ENCODE measurements around the gene IL17RC.
"Not testable (repeated sequence)": the region's sequence is repeated elsewhere in the genome, so short reads cannot be mapped to it uniquely, and the experiment has no call there.

Gene IL17RC

DNA sequence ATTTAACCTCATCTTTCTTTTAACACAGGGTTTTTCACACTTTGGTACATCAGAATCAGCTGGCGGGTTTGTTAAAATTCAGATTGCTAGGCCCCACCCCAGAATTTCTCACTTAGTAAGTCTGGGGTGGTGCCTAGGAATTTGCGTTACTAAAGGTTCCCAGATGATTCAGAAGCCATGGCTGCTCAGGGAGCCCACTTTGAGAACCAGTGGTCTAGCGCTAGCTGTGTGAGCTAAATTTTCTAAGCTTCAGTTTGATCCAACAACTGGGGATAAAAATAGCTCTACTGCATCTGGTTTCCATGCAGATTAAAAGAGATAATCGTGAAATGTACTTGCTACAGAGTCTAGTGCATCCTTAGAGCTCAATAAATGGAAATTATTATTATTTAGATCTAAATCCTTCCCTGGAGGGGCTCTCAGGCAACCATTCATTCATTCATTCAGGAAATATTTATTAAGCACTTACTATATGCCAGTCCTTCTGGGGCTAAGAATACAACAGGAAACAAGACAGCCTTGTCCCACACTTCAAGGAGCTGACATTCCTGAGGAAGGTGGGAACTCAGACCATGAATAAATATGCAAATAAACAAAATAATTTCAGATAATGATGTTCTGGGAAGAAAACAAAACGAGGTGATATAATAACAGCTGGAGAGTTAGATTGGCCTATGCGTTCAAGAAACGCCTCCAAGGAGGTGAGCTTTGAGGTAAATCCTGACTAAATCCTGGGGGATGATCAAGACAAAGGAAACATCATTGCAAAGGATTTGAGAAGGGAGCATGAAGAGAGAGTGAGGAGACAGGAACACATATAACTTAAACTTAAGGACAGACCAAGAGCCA is 33.0 kb upstream of the IL17RC start:
- no peak for ATAC-seq (replicated peaks; ENCODE audit: extremely low read depth, poor library complexity, severe bottlenecking)
- H3K9me3 Mint-ChIP-seq, result no peaks in the 10 kb centered on the region
- H3K4me3 Mint-ChIP-seq, result no peak overlapping the region
- H3K4me1 Mint-ChIP-seq, result no peaks in the 10 kb centered on the region
- no peak for DNase-seq (ENCODE audit: low spot score in 2 of 2)
- no peaks in the 10 kb centered on the region for H3K27me3 Mint-ChIP-seq
- H3K36me3 Mint-ChIP-seq (ENCODE audit: insufficient read depth), result no peaks in the 10 kb centered on the region
- no peak overlapping the region for H3K27ac Mint-ChIP-seq (ENCODE audit: low read depth)

DNA sequence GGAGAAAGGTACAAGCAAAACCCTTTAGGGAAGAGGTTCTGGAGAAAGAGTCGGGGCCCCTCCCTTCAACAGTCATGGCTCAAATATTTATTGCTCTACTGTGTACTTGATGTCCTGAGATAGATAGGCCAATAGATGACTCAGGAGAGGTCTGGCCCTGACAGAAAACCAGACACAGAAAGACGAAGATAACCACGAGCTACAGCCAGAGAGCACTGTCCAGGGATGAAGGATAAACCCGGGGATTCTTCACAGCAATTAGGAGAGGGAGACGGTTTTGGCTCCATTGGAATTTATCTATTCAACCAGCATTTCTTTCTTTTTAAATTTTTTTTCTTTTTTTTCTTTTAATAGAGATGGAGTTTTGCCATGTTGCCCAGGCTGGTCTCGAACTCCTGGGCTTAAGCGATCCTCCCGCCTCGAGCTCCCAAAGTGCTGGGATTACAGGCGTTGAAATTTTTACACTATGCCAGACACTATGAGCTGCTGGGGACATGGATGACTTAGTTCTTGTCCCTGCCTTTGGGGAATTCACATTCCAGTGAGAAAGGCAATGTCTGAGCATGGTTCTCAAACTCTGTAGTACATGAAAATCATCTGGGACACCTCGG is 32.2 kb upstream of the IL17RC start:
- no peak for DNase-seq (ENCODE audit: low spot score in 2 of 2)
- no peaks in the 10 kb centered on the region for H3K9me3 Mint-ChIP-seq
- H3K4me3 Mint-ChIP-seq, result no peak overlapping the region
- no peaks in the 10 kb centered on the region for H3K27me3 Mint-ChIP-seq
- H3K36me3 Mint-ChIP-seq (ENCODE audit: insufficient read depth), result no peaks in the 10 kb centered on the region
- ATAC-seq (replicated peaks; ENCODE audit: extremely low read depth, poor library complexity, severe bottlenecking), result no peak
- no peak overlapping the region for H3K27ac Mint-ChIP-seq (ENCODE audit: low read depth)
- H3K4me1 Mint-ChIP-seq, result no peaks in the 10 kb centered on the region

DNA sequence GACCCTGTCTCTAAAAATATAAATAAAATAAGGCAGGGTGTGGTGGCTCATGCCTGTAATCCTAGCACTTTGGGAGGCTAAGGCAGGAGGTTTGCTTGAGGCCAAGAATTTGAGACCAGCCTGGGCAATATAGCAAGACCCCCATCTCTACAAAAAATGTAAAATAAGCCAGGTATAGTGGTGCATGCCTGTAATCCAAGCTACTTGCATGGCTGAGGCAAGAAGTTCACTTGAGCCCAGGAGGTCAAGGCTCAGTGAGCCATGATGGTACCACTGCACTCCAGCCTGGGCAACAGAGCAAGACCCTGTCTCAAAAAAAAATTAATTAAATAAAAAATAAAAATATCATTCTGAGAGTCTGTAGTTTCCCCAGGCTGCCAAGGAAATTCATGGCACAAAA is 30.6 kb upstream of the IL17RC start:
- Mint-ChIP-seq H3K27ac (ENCODE audit: low read depth) (no peak overlapping the region), H3K9me3 (no peaks in the 10 kb centered on the region), H3K4me1 (peaks cover 6% of the 10 kb centered on the region), H3K27me3 (no peaks in the 10 kb centered on the region), H3K36me3 (ENCODE audit: insufficient read depth) (peaks cover 9% of the 10 kb centered on the region), H3K4me3 (no peak overlapping the region)
- ATAC-seq (replicated peaks; ENCODE audit: extremely low read depth, poor library complexity, severe bottlenecking), result no peak
- DNase-seq (ENCODE audit: low spot score in 2 of 2), result no peak

DNA sequence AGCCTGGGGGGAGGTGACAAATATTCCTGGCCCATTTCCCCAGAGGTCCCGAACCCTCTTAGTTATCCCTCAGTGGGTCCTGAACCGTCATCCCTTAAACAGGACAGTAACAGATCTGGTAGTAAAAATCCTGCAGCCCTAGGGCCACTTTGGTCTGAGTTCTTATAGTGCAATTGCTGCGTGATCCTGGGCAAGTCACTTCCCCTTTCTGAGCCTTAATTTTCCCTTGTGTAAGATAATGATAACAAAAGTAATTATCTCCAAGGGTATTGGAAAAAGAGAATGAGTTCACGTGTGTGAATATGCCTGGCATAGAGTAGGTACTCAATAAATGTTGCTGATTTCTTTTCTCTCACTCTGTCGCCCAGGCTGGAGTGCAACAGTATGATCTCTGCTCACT is 29.4 kb upstream of the IL17RC start:
- no peak overlapping the region for H3K4me3 Mint-ChIP-seq
- no peaks in the 10 kb centered on the region for H3K27me3 Mint-ChIP-seq
- no peaks in the 10 kb centered on the region for H3K9me3 Mint-ChIP-seq
- peaks cover 15% of the 10 kb centered on the region for H3K36me3 Mint-ChIP-seq (ENCODE audit: insufficient read depth)
- ATAC-seq (replicated peaks; ENCODE audit: extremely low read depth, poor library complexity, severe bottlenecking), result no peak
- DNase-seq (ENCODE audit: low spot score in 2 of 2), result no peak
- peaks cover 16% of the 10 kb centered on the region for H3K4me1 Mint-ChIP-seq
- no peak overlapping the region for H3K27ac Mint-ChIP-seq (ENCODE audit: low read depth)

DNA sequence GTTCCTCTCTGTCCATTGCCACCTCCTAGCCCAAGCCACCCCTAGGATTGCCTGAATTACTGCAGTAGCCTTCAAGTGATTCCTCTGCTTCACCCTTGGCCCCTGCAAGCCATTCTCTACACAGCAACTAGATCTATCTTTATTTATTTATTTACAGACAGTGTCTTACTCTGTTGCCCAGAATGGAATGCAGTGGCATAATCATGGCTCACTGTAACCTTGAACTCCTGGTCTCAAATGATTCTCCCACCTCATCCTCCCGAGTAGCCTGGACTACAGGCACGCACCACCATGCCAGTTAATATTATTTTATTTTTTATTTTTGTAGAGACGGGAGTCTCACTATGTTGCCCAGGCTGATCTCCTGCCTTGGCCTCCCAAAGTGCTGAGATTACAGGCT is 28.4 kb upstream of the IL17RC start:
- no peak for DNase-seq (ENCODE audit: low spot score in 2 of 2)
- no peak for ATAC-seq (replicated peaks; ENCODE audit: extremely low read depth, poor library complexity, severe bottlenecking)
- Mint-ChIP-seq H3K4me3 (no peak overlapping the region), H3K27ac (ENCODE audit: low read depth) (no peak overlapping the region), H3K27me3 (no peaks in the 10 kb centered on the region), H3K9me3 (no peaks in the 10 kb centered on the region), H3K4me1 (peaks cover 23% of the 10 kb centered on the region), H3K36me3 (ENCODE audit: insufficient read depth) (peaks cover 21% of the 10 kb centered on the region)

DNA sequence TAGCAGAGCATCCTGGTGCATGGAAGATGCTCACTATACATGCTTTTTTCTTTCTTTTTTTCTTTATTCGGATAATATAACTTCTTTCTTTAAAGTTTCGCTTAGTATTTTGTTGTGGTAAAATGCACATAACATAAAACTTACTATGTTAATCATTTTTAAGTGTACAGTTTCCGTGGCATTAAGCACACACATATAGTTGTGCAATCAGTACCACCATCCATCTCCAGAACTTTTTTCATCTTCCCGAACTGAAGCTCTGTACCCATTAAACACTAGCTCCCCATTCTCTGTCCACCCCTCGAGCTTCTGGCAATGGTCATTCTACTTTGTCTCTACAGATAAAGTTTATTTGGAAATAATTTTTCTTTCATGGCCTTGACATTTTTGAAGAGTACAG is 27.5 kb upstream of the IL17RC start:
- H3K9me3 Mint-ChIP-seq, result no peaks in the 10 kb centered on the region

DNA sequence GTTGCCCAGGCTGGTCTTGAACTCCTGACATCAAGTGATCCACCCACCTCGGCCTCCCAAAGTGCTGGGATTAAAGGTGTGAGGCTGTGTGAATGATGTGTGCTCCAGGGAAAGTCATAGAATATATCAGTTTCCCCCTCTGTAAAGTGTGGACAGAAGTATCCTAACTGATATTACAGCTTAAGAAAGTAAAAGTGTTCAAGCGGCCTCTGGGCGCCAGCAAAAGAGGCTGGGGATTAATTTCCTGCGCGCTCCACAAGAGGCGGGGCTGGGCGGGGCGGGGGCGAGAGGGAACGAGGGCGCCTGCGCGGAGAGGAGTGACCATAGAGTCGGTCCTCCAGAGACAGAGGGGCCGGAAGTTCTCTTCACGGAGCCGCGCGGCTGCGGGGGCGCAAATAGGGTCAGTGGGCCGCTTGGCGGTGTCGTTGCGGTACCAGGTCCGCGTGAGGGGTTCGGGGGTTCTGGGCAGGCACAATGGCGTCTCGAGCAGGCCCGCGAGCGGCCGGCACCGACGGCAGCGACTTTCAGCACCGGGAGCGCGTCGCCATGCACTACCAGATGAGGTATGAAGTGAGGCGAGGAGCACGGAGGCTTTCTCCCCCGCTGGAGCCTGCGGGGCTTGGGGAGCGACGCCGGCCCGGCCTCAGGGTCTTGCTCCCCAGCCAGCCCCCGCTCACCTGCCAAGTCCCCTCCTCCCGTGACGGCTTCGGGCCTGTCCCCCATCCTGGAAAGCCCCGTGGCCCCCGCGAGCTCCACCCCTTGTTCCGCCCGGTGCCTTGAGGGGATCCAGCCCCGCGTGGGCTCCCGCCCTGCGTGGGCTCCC is 26.4 kb upstream of the IL17RC start, which contains the start of gene JAGN1:
Gene JAGN1 (plus strand): TSS at position 362 of the 823 bp plus-strand sequence. CDS start 113 bp downstream, at position 475.
- Mint-ChIP-seq H3K4me1 (peaks cover 35% of the 10 kb centered on the region), H3K9me3 (no peaks in the 10 kb centered on the region), H3K27ac (ENCODE audit: low read depth) (peak within 1 kb of the TSS; percentile 99), H3K4me3 (peak within 1 kb of the TSS; percentile 98), H3K36me3 (ENCODE audit: insufficient read depth) (peaks cover 25% of the 10 kb centered on the region), H3K27me3 (no peaks in the 10 kb centered on the region)
- peak; percentile 84 to 86 for DNase-seq (ENCODE audit: low spot score in 2 of 2)
- peak; percentile 95 for ATAC-seq (replicated peaks; ENCODE audit: extremely low read depth, poor library complexity, severe bottlenecking)

More for the DNA sequence above, 27.5 kb upstream of the IL17RC start:
- Mint-ChIP-seq H3K36me3 (ENCODE audit: insufficient read depth) (peaks cover 22% of the 10 kb centered on the region), H3K27me3 (no peaks in the 10 kb centered on the region), H3K4me3 (no peak overlapping the region), H3K4me1 (peaks cover 29% of the 10 kb centered on the region), H3K27ac (ENCODE audit: low read depth) (no peak overlapping the region)
- ATAC-seq (replicated peaks; ENCODE audit: extremely low read depth, poor library complexity, severe bottlenecking) (no peak), DNase-seq (ENCODE audit: low spot score in 2 of 2) (no peak)

DNA sequence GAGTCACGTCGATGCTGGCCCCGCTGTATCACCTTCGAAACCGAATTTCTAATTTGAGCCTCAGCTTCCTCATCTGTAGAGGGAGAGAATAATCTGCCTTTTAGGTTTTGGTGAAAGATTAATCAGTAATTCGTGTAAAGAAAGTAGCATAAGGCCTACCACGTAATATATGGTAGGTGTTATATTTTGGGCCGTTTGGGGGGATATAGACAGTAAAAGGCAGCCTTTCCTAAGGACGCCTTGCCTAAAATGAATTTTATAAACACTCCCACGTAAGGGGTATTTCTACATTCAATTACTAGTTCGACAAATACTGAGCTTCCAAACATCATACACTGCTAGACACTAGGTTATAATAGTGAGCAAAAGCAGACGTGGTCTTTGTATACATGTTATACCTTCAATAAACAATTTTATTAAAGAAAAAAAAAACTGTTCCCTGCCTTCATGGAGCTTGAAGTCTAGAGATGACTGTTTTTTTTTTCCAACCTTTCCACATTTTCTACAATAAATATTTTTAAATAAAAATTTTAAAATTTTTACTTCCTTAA is 25.8 kb upstream of the IL17RC start:
- H3K4me1 Mint-ChIP-seq, result peaks cover 41% of the 10 kb centered on the region

DNA sequence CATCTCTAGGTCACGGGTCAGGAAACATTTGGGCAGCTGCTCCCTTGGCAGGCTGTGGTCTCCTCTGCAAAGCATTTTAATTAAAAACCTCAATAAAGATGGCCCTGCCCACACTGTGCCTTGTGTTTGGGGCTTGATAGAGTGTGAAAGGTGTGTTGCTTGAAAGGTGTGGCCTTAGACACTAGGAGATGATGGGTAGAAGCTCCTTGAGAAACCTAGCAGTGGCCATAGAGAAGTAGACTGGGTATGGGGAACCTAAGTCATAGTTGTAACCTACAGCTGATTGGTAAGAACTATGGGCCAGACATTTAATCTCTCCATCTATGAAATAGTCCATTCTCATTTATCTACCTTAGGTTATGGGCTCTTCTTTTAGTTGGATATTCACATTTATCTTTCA is 23.2 kb upstream of the IL17RC start:
- Mint-ChIP-seq H3K4me3 (no peak overlapping the region), H3K9me3 (no peaks in the 10 kb centered on the region), H3K27me3 (no peaks in the 10 kb centered on the region), H3K4me1 (peaks cover 50% of the 10 kb centered on the region), H3K36me3 (ENCODE audit: insufficient read depth) (peaks cover 25% of the 10 kb centered on the region), H3K27ac (ENCODE audit: low read depth) (no peak overlapping the region)
- ATAC-seq (replicated peaks; ENCODE audit: extremely low read depth, poor library complexity, severe bottlenecking), result no peak
- no peak for DNase-seq (ENCODE audit: low spot score in 2 of 2)

More for the DNA sequence above, 25.8 kb upstream of the IL17RC start:
- Mint-ChIP-seq H3K27ac (ENCODE audit: low read depth) (peak overlapping the region; percentile 99), H3K36me3 (ENCODE audit: insufficient read depth) (peaks cover 25% of the 10 kb centered on the region), H3K9me3 (no peaks in the 10 kb centered on the region), H3K4me3 (peak overlapping the region; percentile 98), H3K27me3 (no peaks in the 10 kb centered on the region)
- ATAC-seq (replicated peaks; ENCODE audit: extremely low read depth, poor library complexity, severe bottlenecking) (peak; percentile 2), DNase-seq (ENCODE audit: low spot score in 2 of 2) (no peak)

DNA sequence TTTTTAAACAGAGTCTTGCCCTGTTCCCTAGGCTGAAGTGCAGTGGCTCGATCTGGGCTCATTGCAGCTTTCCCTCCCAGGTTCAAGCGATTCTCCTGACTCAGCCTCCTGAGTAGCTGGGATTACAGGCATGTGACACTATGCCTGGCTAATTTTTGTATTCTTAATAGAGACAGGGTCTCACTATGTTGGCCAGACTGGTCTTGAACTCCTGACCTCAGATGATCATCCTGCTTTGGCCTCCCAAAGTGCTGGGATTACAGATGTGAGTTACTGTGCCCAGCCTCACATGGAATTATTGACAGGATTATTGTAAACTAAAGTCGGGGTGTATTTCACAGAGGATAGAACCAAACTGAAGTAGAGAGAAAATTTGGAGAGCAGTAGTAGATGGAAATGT is 21.2 kb upstream of the IL17RC start:
- not testable (repeated sequence) for DNase-seq (ENCODE audit: low spot score in 2 of 2); ATAC-seq (replicated peaks; ENCODE audit: extremely low read depth, poor library complexity, severe bottlenecking); H3K9me3 Mint-ChIP-seq; H3K4me3 Mint-ChIP-seq; H3K27me3 Mint-ChIP-seq
- peaks cover 19% of the 10 kb centered on the region for H3K36me3 Mint-ChIP-seq (ENCODE audit: insufficient read depth)
- H3K4me1 Mint-ChIP-seq, result peaks cover 51% of the 10 kb centered on the region
- peak overlapping the region; percentile 66 for H3K27ac Mint-ChIP-seq (ENCODE audit: low read depth)

DNA sequence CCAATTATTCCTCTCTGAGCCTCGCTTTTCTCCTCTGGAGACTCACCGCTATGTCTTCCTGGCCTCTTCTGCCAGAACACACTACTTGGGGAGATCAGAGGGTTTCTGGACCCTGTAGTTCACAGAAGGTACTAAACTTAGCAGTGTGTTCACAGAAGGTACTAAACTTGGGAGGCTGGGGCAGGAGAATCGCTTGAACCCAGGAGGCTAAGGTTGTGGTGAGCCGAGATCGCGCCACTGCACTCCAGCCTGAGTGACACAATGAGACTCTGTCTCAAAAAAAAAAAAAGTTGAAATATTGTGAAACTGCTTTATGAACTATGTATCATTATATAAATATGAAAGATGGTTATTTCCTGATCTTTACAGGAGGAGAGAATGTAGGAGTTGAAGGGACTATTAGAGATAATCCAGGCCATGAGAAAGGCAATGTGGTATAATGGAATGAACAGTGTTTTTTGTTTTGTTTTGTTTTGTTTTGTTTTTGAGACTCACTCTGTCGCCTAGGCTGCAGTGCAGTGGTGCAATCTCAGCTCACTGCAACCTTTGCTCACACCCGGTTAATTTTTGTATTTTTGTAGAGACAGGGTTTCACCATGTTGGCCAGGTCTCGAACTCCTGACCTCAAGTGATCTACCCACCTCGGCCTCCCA is 20.0 kb upstream of the IL17RC start:
- H3K27me3 Mint-ChIP-seq; ATAC-seq (replicated peaks; ENCODE audit: extremely low read depth, poor library complexity, severe bottlenecking); DNase-seq (ENCODE audit: low spot score in 2 of 2); H3K27ac Mint-ChIP-seq (ENCODE audit: low read depth); H3K9me3 Mint-ChIP-seq; H3K4me3 Mint-ChIP-seq: not testable (repeated sequence)
- H3K4me1 Mint-ChIP-seq, result peaks cover 40% of the 10 kb centered on the region
- peaks cover 14% of the 10 kb centered on the region for H3K36me3 Mint-ChIP-seq (ENCODE audit: insufficient read depth)

Data from central memory CD8-positive, alpha-beta T cell (primary cell).